WTC11 (cell line): Measurements from ENCODE around the gene HNRNPLL.

Experiments used
- CTCF ChIP-seq: fragments of 200-600 bp; IDR thresholded peaks from 2 replicates; pipeline ENCODE4 v1.8.0; 2022; ENCODE audit warnings: antibody characterized with exemption
- TEAD4 ChIP-seq: sonication (generic); formaldehyde crosslinking; IDR thresholded peaks from 2 replicates; pipeline ENCODE4 v1.8.0; 2022; ENCODE audit warnings: mild to moderate bottlenecking, missing genetic modification reagents
- ZBTB21 ChIP-seq: sonication (generic); formaldehyde crosslinking; IDR thresholded peaks from 2 replicates; pipeline ENCODE4 v1.8.1; 2023; ENCODE audit warnings: mild to moderate bottlenecking, missing genetic modification reagents, borderline replicate concordance

- no peak for TF ChIP-seq TEAD4 (CRISPR knock-in tag)
- no peak for TF ChIP-seq ZBTB21 (CRISPR knock-in tag)
- no peak for TF ChIP-seq CTCF
Measured at GRCh38 chr2:38540580-38541286, 62.0 kb downstream of the HNRNPLL start.
